ENCODE data around the gene ITGB2.

DNA sequence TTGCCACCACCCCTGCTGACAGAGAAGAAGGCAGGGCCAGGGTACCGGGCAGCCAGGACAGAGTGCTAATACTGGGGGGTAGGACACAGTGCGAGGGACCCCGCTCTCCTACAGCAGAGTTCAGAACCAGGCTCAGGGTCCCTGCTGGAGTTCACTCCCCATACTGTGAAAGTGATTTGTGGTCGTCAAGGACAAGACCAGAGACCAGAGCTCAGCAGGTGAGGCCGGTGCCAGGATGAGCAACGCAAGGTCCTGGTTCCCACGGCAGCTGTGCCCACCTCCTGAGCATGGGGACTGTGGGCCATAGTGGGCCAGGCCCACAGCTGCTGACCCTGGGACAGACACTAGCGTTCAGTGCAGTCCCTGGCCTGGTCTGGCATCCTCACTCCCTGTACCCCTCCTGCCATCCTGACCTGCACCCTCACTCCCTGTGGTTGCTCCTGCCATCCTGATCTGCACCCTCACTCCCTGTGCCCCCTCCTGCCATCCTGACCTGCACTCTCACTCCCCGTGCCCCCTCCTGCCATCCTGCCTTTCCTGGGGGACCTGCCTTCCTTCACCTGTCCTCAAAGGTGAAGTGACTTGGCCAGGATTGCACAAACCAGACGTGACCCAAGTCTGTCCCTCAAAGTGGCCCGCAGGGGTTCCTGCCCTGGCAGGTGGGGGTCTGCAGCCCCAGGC, 33.4 kb downstream of the ITGB2 start:
- TF ChIP-seq CTCF (conservative IDR thresholded peaks at IDR 0.05; ENCODE audit: low read depth, low read length) (no peak), EZH2 (IDR thresholded peaks at IDR 0.05; ENCODE audit: low read length, unreplicated experiment) (no peak), EZH2phosphoT487 (IDR thresholded peaks at IDR 0.05; ENCODE audit: borderline replicate concordance, low read length) (no peak)
